BJ (cell line): ENCODE data around the gene CDH6. TPM values are rescaled to one million over a fixed set of nuclear protein-coding genes. Genes with fewer than 3 reads are reported as not detected.

Experiments
- CTCF ChIA-PET: fragments of 350-600 bp; formaldehyde crosslinking; extraction: SDS; loops from one replicate; lab custom pipeline; 2021; ENCODE audit warnings: antibody characterized with exemption, inconsistent platforms; lab: Yijun Ruan, JAX
- POLR2A ChIA-PET: fragments of 300-600 bp; sonication (Branson Sonifier 250); formaldehyde crosslinking; extraction: SDS; loops from one replicate; lab custom pipeline; 2021; ENCODE audit warnings: antibody characterized with exemption; lab: Charles Lee
- DNase-seq: peaks from one replicate; pipeline ENCODE4 v3.0.0-alpha.2; 2011; ENCODE audit warnings: low read depth
- H3K27me3 ChIP-seq: 2 replicates; pipeline ENCODE4 v1.6.0; 2011; ENCODE audit warnings: low read length; ENCODE audit not compliant: control insufficient read depth, insufficient read depth
- H3K36me3 ChIP-seq: 2 replicates; pipeline ENCODE4 v1.5.1; 2011; ENCODE audit warnings: low read length; ENCODE audit not compliant: control insufficient read depth, insufficient read depth
- H3K4me3 ChIP-seq: 2 replicates; pipeline ENCODE4 v1.5.1; 2011; ENCODE audit warnings: low read depth, mild to moderate bottlenecking, control low read depth, low read length
- CTCF ChIP-seq: IDR thresholded peaks from 2 replicates; pipeline ENCODE4 v1.5.1; 2011; ENCODE audit warnings: low read depth, mild to moderate bottlenecking, control low read depth, inconsistent platforms, low read length, moderate library complexity; ENCODE audit not compliant: insufficient read depth
- polyA plus RNA-seq: library from polyadenylated mRNA; depleted of rRNA; stranded (reverse); fragments of >200 nt; gene quantifications from 2 replicates; pipeline ENCODE4 v1.2.3, GENCODE V29; 2011

CDH6 gene
- polyA plus RNA-seq, 1 experiment, result 2.9 TPM

GRCh38 chr5:31209334-31209733 is 15.8 kb downstream of the CDH6 start:
- no peak for TF ChIP-seq CTCF
- no peak for DNase-seq
- Histone ChIP-seq H3K4me3 (no peak overlapping the region), H3K36me3 (no peaks in the 10 kb centered on the region), H3K27me3 (no peaks in the 10 kb centered on the region)
- ChIA-PET CTCF (interaction anchor here (0.6 kb wide), 1 partner anchor 59 kb away, joined by 3 read pairs; no protein-coding TSS in a partner anchor), POLR2A (no interaction called here)

- ChIA-PET CTCF (interaction anchor here (1.1 to 1.7 kb wide), 2 partner anchors 21 to 24 kb away, joined by 3 to 4 read pairs; no protein-coding TSS in a partner anchor), POLR2A (interaction anchor here (0.5 to 0.6 kb wide), 2 partner anchors 28 to 710 kb away, joined by 3 read pairs; no protein-coding TSS in a partner anchor)
- no peaks in the 10 kb centered on the region for H3K36me3 ChIP-seq
- no peak for TF ChIP-seq CTCF
- H3K4me3 ChIP-seq, result no peak overlapping the region
- H3K27me3 ChIP-seq, result no peaks in the 10 kb centered on the region
- no peak for DNase-seq
Measured at GRCh38 chr5:31211098-31211497, 17.6 kb downstream of the CDH6 start.

GRCh38 chr5:31213257-31213656 is 19.8 kb downstream of the CDH6 start:
- Histone ChIP-seq H3K36me3 (no peaks in the 10 kb centered on the region), H3K27me3 (no peaks in the 10 kb centered on the region), H3K4me3 (no peak overlapping the region)
- POLR2A ChIA-PET, result interaction anchor here (0.6 kb wide), 1 partner anchor 307 kb away, joined by 3 read pairs; no protein-coding TSS in a partner anchor
- CTCF ChIA-PET, result interaction anchor here (0.8 to 1.0 kb wide), 2 partner anchors 19 to 28 kb away, joined by 3 to 4 read pairs; no protein-coding TSS in a partner anchor
- DNase-seq, result no peak
- no peak for TF ChIP-seq CTCF

DNA sequence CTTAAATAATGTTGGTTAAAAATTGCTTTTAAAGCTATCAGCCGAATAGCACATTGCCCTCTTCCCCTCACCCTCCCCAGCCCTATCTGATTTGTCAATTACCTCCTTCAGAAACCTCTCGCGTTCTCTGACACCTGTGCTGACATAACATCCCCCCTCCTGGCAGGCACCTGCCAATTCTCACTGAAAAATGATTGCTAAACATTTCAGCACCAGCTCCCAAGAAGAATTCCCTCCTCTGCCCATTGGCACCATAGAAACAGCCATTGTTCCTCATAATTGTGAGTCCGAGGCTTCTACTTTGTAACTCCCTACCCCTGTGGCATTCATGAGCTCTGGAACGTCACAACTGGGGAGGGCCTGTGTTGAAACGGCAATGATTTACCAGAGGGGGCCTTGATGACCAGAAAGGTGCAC is 20.2 kb downstream of the CDH6 start:
- ChIA-PET CTCF (interaction anchor here (0.8 kb wide), 1 partner anchor 27 kb away, joined by 3 read pairs; no protein-coding TSS in a partner anchor), POLR2A (interaction anchor here (0.6 kb wide), 1 partner anchor 307 kb away, joined by 3 read pairs; no protein-coding TSS in a partner anchor)
- TF ChIP-seq CTCF, result no peak

GRCh38 chr5:31214229-31214628 is 20.7 kb downstream of the CDH6 start:
- ChIA-PET CTCF (interaction anchor here (1.1 kb wide), 1 partner anchor 198 kb away, joined by 3 read pairs; no protein-coding TSS in a partner anchor), POLR2A (no interaction called here)
- Histone ChIP-seq H3K4me3 (no peak overlapping the region), H3K27me3 (peaks cover 5% of the 10 kb centered on the region; the same call in 1 of the 2 replicates), H3K36me3 (no peaks in the 10 kb centered on the region)
- no peak for DNase-seq
- no peak for TF ChIP-seq CTCF

More for the DNA sequence above, 20.2 kb downstream of the CDH6 start:
- H3K36me3 ChIP-seq, result no peaks in the 10 kb centered on the region
- DNase-seq, result no peak
- H3K27me3 ChIP-seq, result peaks cover 2% of the 10 kb centered on the region; the same call in 1 of the 2 replicates
- no peak overlapping the region for H3K4me3 ChIP-seq
